Measurements from ENCODE around the gene LRCH2. TPM values are rescaled to one million over a fixed set of nuclear protein-coding genes. Genes with fewer than 3 reads are reported as not detected.

The LRCH2 gene
- total RNA-seq, 2 experiments from 2014 or later: not detected

DNA sequence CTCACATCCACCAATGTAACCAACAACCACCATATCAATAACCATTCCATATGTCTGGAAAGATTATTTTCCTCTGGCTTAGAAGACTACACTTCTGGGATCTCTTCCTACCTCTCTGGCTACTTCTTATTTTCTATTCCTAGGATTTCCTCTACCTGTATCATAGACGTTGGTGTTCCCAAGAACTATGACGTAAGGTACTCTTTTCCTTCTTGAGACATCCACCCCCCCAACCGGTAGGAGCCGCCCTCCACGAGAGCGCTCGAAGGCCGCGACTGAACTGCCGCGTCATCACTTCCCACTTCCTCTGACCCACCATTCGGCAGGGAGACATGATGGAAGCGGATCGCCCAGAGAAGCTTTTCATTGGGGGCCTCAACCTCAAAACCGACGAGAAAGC is 44.8 kb downstream of the LRCH2 start, which contains the start of gene RBMXL3:
RBMXL3 (plus strand) TSS at position 301 of the 400 bp plus-strand sequence; CDS start at position 333, 32 bp downstream.
- Histone ChIP-seq H3K4me2 (ENCODE audit: low read length) (no peak within 1 kb of the TSS), H3K27ac (ENCODE audit: low read depth, low read length, poor library complexity, severe bottlenecking) (no peak within 1 kb of the TSS), H3K9me3 (ENCODE audit: low read length) (no peaks in the 10 kb centered on the region), H3K9me2 (ENCODE audit: insufficient read depth, low read length) (no peaks in the 10 kb centered on the region), H3K79me2 (ENCODE audit: insufficient read depth, low read depth, low read length) (no peaks in the 10 kb centered on the region), H3K36me3 (ENCODE audit: insufficient read depth, low read length) (no peaks in the 10 kb centered on the region), H3K4me1 (ENCODE audit: insufficient read depth, low read length, poor library complexity, severe bottlenecking) (no peaks in the 10 kb centered on the region), H4K20me1 (ENCODE audit: insufficient read depth, low read length) (no peaks in the 10 kb centered on the region), H3K4me3 (ENCODE audit: low read depth, low read length, poor library complexity, severe bottlenecking) (no peak within 1 kb of the TSS), H2AFZ (ENCODE audit: low read length) (no peak within 1 kb of the TSS)
- no peak for DNase-seq (ENCODE audit: low spot score)
- ChIA-PET POLR2A (no interaction called here), CTCF (ENCODE audit: unreplicated experiment) (no interaction called here)
- TF ChIP-seq EZH2phosphoT487 (IDR thresholded peaks at IDR 0.05; ENCODE audit: borderline replicate concordance, low read depth, low read length): no peak
- TF ChIP-seq, protein P1, sequence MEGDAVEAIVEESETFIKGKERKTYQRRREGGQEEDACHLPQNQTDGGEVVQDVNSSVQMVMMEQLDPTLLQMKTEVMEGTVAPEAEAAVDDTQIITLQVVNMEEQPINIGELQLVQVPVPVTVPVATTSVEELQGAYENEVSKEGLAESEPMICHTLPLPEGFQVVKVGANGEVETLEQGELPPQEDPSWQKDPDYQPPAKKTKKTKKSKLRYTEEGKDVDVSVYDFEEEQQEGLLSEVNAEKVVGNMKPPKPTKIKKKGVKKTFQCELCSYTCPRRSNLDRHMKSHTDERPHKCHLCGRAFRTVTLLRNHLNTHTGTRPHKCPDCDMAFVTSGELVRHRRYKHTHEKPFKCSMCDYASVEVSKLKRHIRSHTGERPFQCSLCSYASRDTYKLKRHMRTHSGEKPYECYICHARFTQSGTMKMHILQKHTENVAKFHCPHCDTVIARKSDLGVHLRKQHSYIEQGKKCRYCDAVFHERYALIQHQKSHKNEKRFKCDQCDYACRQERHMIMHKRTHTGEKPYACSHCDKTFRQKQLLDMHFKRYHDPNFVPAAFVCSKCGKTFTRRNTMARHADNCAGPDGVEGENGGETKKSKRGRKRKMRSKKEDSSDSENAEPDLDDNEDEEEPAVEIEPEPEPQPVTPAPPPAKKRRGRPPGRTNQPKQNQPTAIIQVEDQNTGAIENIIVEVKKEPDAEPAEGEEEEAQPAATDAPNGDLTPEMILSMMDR (conservative IDR thresholded peaks at IDR 0.05; ENCODE audit: low read length): no peak
- intact Hi-C loops (cut with micrococcal nuclease; ENCODE audit: unreplicated experiment): no loop called here
- BruUV-seq (replicated peaks): no TSS peak

DNA sequence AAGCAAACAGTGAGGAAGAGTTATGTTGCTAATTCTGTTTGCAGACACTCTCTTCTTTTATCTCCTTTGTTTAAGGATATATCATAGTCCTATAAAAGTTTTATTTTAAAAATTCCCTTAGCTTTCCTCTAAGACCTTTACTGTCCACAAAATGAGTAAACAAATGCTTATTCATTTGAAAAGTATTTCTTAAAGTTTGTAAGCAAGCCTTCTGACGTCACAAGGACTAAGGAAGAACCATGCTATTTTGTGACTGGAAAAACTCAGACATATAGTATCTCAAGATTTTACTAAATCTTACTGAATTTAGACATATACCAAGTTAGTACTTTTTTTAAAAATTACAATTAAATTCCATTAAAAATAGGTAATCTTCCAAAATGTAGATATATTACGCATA is 49.9 kb downstream of the LRCH2 start:
- CTCF ChIA-PET (ENCODE audit: unreplicated experiment): no interaction called here

DNA sequence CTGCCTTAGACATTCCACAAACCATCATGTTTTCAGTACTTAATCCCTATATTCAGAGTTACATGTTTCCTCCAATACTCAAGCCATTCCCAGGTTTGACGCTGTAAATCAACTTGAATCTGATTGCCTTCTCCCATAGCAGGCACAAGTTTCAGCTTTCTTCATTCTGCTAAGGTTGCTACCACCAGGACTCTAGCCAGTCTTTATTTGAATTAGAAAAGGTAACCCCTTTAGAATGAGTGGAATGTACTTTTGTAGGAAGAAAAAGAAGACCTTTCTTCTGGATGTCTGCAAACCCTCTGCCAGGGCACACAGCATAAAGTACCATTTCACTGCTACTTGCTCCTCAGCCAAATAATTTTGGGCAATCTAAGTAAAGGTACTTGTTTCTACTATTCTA is 55.4 kb downstream of the LRCH2 start:
- POLR2A ChIA-PET: no interaction called here
- TF ChIP-seq, protein P1 (conservative IDR thresholded peaks at IDR 0.05; ENCODE audit: low read length): no peak
- TF ChIP-seq EZH2phosphoT487 (IDR thresholded peaks at IDR 0.05; ENCODE audit: borderline replicate concordance, low read depth, low read length): no peak

More for the DNA sequence above, 49.9 kb downstream of the LRCH2 start:
- no peak for TF ChIP-seq EZH2phosphoT487 (IDR thresholded peaks at IDR 0.05; ENCODE audit: borderline replicate concordance, low read depth, low read length)
- TF ChIP-seq, protein P1 (conservative IDR thresholded peaks at IDR 0.05; ENCODE audit: low read length): no peak
- POLR2A ChIA-PET: no interaction called here
- BruUV-seq (replicated peaks): no TSS peak
- intact Hi-C loops (cut with micrococcal nuclease; ENCODE audit: unreplicated experiment): no loop called here
- no peaks in the 10 kb centered on the region for H3K79me2 ChIP-seq (ENCODE audit: insufficient read depth, low read depth, low read length)
- H3K4me2 ChIP-seq (ENCODE audit: low read length): no peak overlapping the region
- no peaks in the 10 kb centered on the region for H3K9me3 ChIP-seq (ENCODE audit: low read length)
- H3K27ac ChIP-seq (ENCODE audit: low read depth, low read length, poor library complexity, severe bottlenecking): no peak overlapping the region
- H3K4me1 ChIP-seq (ENCODE audit: insufficient read depth, low read length, poor library complexity, severe bottlenecking): no peaks in the 10 kb centered on the region
- H3K4me3 ChIP-seq (ENCODE audit: low read depth, low read length, poor library complexity, severe bottlenecking): no peak overlapping the region
- H2AFZ ChIP-seq (ENCODE audit: low read length): no peak overlapping the region
- DNase-seq (ENCODE audit: low spot score): no peak
- no peaks in the 10 kb centered on the region for H4K20me1 ChIP-seq (ENCODE audit: insufficient read depth, low read length)
- H3K36me3 ChIP-seq (ENCODE audit: insufficient read depth, low read length): no peaks in the 10 kb centered on the region
- H3K9me2 ChIP-seq (ENCODE audit: insufficient read depth, low read length): no peaks in the 10 kb centered on the region

More for the DNA sequence above, 55.4 kb downstream of the LRCH2 start:
- H2AFZ ChIP-seq (ENCODE audit: low read length): no peak overlapping the region
- H3K9me3 ChIP-seq (ENCODE audit: low read length): no peaks in the 10 kb centered on the region
- no peak overlapping the region for H3K4me2 ChIP-seq (ENCODE audit: low read length)
- intact Hi-C loops (cut with micrococcal nuclease; ENCODE audit: unreplicated experiment): no loop called here
- CTCF ChIA-PET (ENCODE audit: unreplicated experiment): no interaction called here
- no peaks in the 10 kb centered on the region for H3K79me2 ChIP-seq (ENCODE audit: insufficient read depth, low read depth, low read length)
- no TSS peak for BruUV-seq (replicated peaks)
- no peaks in the 10 kb centered on the region for H4K20me1 ChIP-seq (ENCODE audit: insufficient read depth, low read length)
- H3K4me3 ChIP-seq (ENCODE audit: low read depth, low read length, poor library complexity, severe bottlenecking): no peak overlapping the region
- H3K9me2 ChIP-seq (ENCODE audit: insufficient read depth, low read length): no peaks in the 10 kb centered on the region
- H3K36me3 ChIP-seq (ENCODE audit: insufficient read depth, low read length): no peaks in the 10 kb centered on the region
- DNase-seq (ENCODE audit: low spot score): no peak
- no peaks in the 10 kb centered on the region for H3K4me1 ChIP-seq (ENCODE audit: insufficient read depth, low read length, poor library complexity, severe bottlenecking)
- H3K27ac ChIP-seq (ENCODE audit: low read depth, low read length, poor library complexity, severe bottlenecking): no peak overlapping the region

All from OCI-LY7 (cell line).